Measurements from ENCODE around the gene TERT. TPM values are rescaled to one million over a fixed set of nuclear protein-coding genes. Genes with fewer than 3 reads are reported as not detected.

The TERT gene
- total RNA-seq, 5 donors from 2014 or later (not counting 1 experiment from before 2014, with no cell fraction given), result 0.09 to 0.70 (median 0.28) TPM

- no peak overlapping the region for H3K27ac Mint-ChIP-seq
- CTCF ChIA-PET, result interaction anchor here in 1 of 2 donors (0.7 kb wide), 1 partner anchor 104 kb away, joined by 3 read pairs; no protein-coding TSS in a partner anchor
- POLR2A ChIA-PET, result no interaction called here
- no peak overlapping the region for H3K4me3 ChIP-seq (ENCODE audit: control insufficient read depth in 1 of 2, extremely low read depth in 1 of 2, low read length in 1 of 2)
- H3K36me3 ChIP-seq (ENCODE audit: control insufficient read depth in 2 of 2, extremely low read depth in 1 of 2, insufficient read depth in 1 of 2, low read length in 1 of 2), result peaks cover 0 to 8% of the 10 kb centered on the region in 2 donors
- DNase-seq (peak in 1 of 35 experiments; percentile 12), ATAC-seq (replicated peaks in 1 of 4) (no peak)
- no peaks in the 10 kb centered on the region for H3K9me3 Mint-ChIP-seq
- no peaks in the 10 kb centered on the region for H3K36me3 Mint-ChIP-seq
- no peaks in the 10 kb centered on the region for H3K4me1 ChIP-seq (ENCODE audit: control insufficient read depth in 1 of 2, extremely low read depth in 1 of 2, insufficient read depth in 2 of 2, low read length in 2 of 2)
- no peaks in the 10 kb centered on the region for H3K27me3 Mint-ChIP-seq
- no peaks in the 10 kb centered on the region for H3K9me3 ChIP-seq
- H3K4me1 Mint-ChIP-seq, result no peaks in the 10 kb centered on the region
- no peak overlapping the region for H3K27ac ChIP-seq (ENCODE audit: low read length)
- peaks cover 0 to 6% of the 10 kb centered on the region in 2 experiments for H3K27me3 ChIP-seq (replicated peaks in 1 of 2; ENCODE audit: control insufficient read depth in 2 of 2, extremely low read depth in 1 of 2, insufficient read depth in 2 of 2, low read length in 1 of 2)
- WGBS (ENCODE audit: insufficient coverage), result 90% methylated on average over 29 of the region's 37 CpGs
- no peak overlapping the region for H3K4me3 Mint-ChIP-seq
Observed at GRCh38 chr5:1282131-1282992, 12.5 kb downstream of the TERT start.

DNA sequence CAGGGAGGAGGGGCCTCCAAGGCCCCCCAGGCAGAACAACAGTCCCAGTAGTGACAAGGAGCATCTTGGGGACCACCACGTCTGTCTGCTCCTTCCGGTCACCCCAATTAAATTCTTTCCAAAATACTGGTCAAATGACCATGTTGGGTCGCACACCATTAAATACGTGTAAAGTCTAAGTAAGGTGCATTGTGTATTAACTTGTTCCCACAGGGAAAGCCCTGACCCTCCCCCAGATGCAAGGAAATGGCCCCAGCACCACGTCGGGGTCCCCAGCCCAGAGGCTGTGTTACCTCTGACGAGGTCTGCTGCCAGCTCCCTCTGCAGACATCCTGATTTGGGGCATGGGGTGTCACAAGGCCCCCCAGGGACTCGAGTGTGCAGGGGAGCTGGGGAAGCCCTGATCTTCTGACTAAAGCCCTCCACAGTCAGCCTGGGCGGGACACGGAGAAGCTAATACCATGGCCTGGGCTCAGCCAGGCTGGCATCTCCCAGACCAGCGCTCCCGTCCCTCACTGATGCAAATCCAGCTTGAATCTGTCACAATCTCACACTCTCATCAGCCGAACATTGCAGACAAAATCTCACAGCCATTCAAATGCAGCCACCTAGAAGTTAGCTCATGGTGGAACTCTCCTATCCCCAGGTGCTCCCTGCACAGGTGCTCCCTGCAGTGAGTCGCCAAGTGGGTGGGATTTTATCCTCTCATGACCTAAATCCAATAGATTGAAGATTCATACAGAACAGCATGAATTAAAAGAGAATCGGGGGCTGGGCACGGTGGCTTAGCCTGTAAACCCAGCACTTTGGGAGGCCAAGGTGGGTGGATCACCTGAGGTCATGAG, 13.6 kb downstream of the TERT start:
- Histone ChIP-seq H3K36me3 (ENCODE audit: control insufficient read depth in 2 of 2, extremely low read depth in 1 of 2, insufficient read depth in 1 of 2, low read length in 1 of 2) (peaks cover 0 to 8% of the 10 kb centered on the region in 2 donors), H3K27me3 (replicated peaks in 1 of 2; ENCODE audit: control insufficient read depth in 2 of 2, extremely low read depth in 1 of 2, insufficient read depth in 2 of 2, low read length in 1 of 2) (peaks cover 0 to 6% of the 10 kb centered on the region in 2 experiments), H3K4me1 (ENCODE audit: control insufficient read depth in 1 of 2, extremely low read depth in 1 of 2, insufficient read depth in 2 of 2, low read length in 2 of 2) (peaks cover 0 to 6% of the 10 kb centered on the region in 2 experiments), H3K27ac (ENCODE audit: low read length) (no peak overlapping the region), H3K9me3 (no peaks in the 10 kb centered on the region), H3K4me3 (ENCODE audit: control insufficient read depth in 1 of 2, extremely low read depth in 1 of 2, low read length in 1 of 2) (no peak overlapping the region)
- Mint-ChIP-seq H3K4me3 (no peak overlapping the region), H3K36me3 (no peaks in the 10 kb centered on the region), H3K27me3 (no peaks in the 10 kb centered on the region), H3K4me1 (peaks cover 0 to 2% (median 0%) of the 10 kb centered on the region in 3 donors), H3K27ac (no peak overlapping the region), H3K9me3 (no peaks in the 10 kb centered on the region)
- no peak for DNase-seq
- ChIA-PET POLR2A (interaction anchor here in 1 of 2 donors (0.5 kb wide), 1 partner anchor 53 kb away, joined by 3 read pairs; no protein-coding TSS in a partner anchor), CTCF (no interaction called here)
- 83% methylated on average over 10 of the region's 16 CpGs for WGBS (ENCODE audit: insufficient coverage)
- no peak for ATAC-seq (replicated peaks in 1 of 4)

GRCh38 chr5:1280177-1281037, 14.5 kb downstream of the TERT start:
- Histone ChIP-seq H3K4me3 (ENCODE audit: control insufficient read depth in 1 of 2, extremely low read depth in 1 of 2, low read length in 1 of 2) (no peak overlapping the region), H3K27ac (ENCODE audit: low read length) (no peak overlapping the region), H3K4me1 (ENCODE audit: control insufficient read depth in 1 of 2, extremely low read depth in 1 of 2, insufficient read depth in 2 of 2, low read length in 2 of 2) (peaks cover 0 to 6% of the 10 kb centered on the region in 2 experiments), H3K27me3 (replicated peaks in 1 of 2; ENCODE audit: control insufficient read depth in 2 of 2, extremely low read depth in 1 of 2, insufficient read depth in 2 of 2, low read length in 1 of 2) (peaks cover 0 to 6% of the 10 kb centered on the region in 2 experiments), H3K36me3 (ENCODE audit: control insufficient read depth in 2 of 2, extremely low read depth in 1 of 2, insufficient read depth in 1 of 2, low read length in 1 of 2) (peaks cover 0 to 8% of the 10 kb centered on the region in 2 donors), H3K9me3 (no peaks in the 10 kb centered on the region)
- ATAC-seq (replicated peaks in 1 of 4) (no peak), DNase-seq (no peak)
- H3K4me1 Mint-ChIP-seq, result peaks cover 0 to 2% (median 0%) of the 10 kb centered on the region in 3 donors
- H3K27me3 Mint-ChIP-seq, result no peaks in the 10 kb centered on the region
- H3K4me3 Mint-ChIP-seq, result no peak overlapping the region
- no peaks in the 10 kb centered on the region for H3K36me3 Mint-ChIP-seq
- no peak overlapping the region for H3K27ac Mint-ChIP-seq
- POLR2A ChIA-PET, result interaction anchor here in 1 of 2 donors (0.5 kb wide), 1 partner anchor 54 kb away, joined by 3 read pairs; no protein-coding TSS in a partner anchor
- CTCF ChIA-PET, result no interaction called here
- 96% methylated on average over 27 of the region's 32 CpGs for WGBS (ENCODE audit: insufficient coverage)
- no peaks in the 10 kb centered on the region for H3K9me3 Mint-ChIP-seq

GRCh38 chr5:1279443-1280151, 15.3 kb downstream of the TERT start:
- Mint-ChIP-seq H3K36me3 (no peaks in the 10 kb centered on the region), H3K4me1 (peaks cover 0 to 2% (median 0%) of the 10 kb centered on the region in 3 donors), H3K9me3 (no peaks in the 10 kb centered on the region), H3K27me3 (no peaks in the 10 kb centered on the region), H3K27ac (no peak overlapping the region), H3K4me3 (no peak overlapping the region)
- H3K36me3 ChIP-seq (ENCODE audit: control insufficient read depth in 2 of 2, extremely low read depth in 1 of 2, insufficient read depth in 1 of 2, low read length in 1 of 2), result peaks cover 0 to 8% of the 10 kb centered on the region in 2 donors
- DNase-seq, result no peak
- H3K9me3 ChIP-seq, result no peaks in the 10 kb centered on the region
- H3K27ac ChIP-seq (ENCODE audit: low read length), result no peak overlapping the region
- CTCF ChIA-PET, result no interaction called here
- no peak overlapping the region for H3K4me3 ChIP-seq (ENCODE audit: control insufficient read depth in 1 of 2, extremely low read depth in 1 of 2, low read length in 1 of 2)
- POLR2A ChIA-PET, result no interaction called here
- no peak for ATAC-seq (replicated peaks in 1 of 4)
- H3K27me3 ChIP-seq (replicated peaks in 1 of 2; ENCODE audit: control insufficient read depth in 2 of 2, extremely low read depth in 1 of 2, insufficient read depth in 2 of 2, low read length in 1 of 2), result peaks cover 0 to 6% of the 10 kb centered on the region in 2 experiments
- 94% methylated on average over 32 of the region's 34 CpGs for WGBS (ENCODE audit: insufficient coverage)
- peaks cover 0 to 9% of the 10 kb centered on the region in 2 experiments for H3K4me1 ChIP-seq (ENCODE audit: control insufficient read depth in 1 of 2, extremely low read depth in 1 of 2, insufficient read depth in 2 of 2, low read length in 2 of 2)

GRCh38 chr5:1278656-1279442, 16.0 kb downstream of the TERT start:
- Histone ChIP-seq H3K36me3 (ENCODE audit: control insufficient read depth in 2 of 2, extremely low read depth in 1 of 2, insufficient read depth in 1 of 2, low read length in 1 of 2) (peaks cover 0 to 8% of the 10 kb centered on the region in 2 donors), H3K9me3 (no peaks in the 10 kb centered on the region), H3K4me1 (ENCODE audit: control insufficient read depth in 1 of 2, extremely low read depth in 1 of 2, insufficient read depth in 2 of 2, low read length in 2 of 2) (peaks cover 0 to 12% of the 10 kb centered on the region in 2 experiments), H3K27me3 (replicated peaks in 1 of 2; ENCODE audit: control insufficient read depth in 2 of 2, extremely low read depth in 1 of 2, insufficient read depth in 2 of 2, low read length in 1 of 2) (peaks cover 0 to 6% of the 10 kb centered on the region in 2 experiments), H3K4me3 (ENCODE audit: control insufficient read depth in 1 of 2, extremely low read depth in 1 of 2, low read length in 1 of 2) (no peak overlapping the region), H3K27ac (ENCODE audit: low read length) (no peak overlapping the region)
- 97% methylated on average over 37 of the region's 42 CpGs for WGBS (ENCODE audit: insufficient coverage)
- Mint-ChIP-seq H3K4me1 (peaks cover 0 to 2% (median 0%) of the 10 kb centered on the region in 3 donors), H3K9me3 (no peaks in the 10 kb centered on the region), H3K27ac (no peak overlapping the region), H3K36me3 (no peaks in the 10 kb centered on the region), H3K27me3 (no peaks in the 10 kb centered on the region), H3K4me3 (no peak overlapping the region)
- ChIA-PET CTCF (no interaction called here), POLR2A (no interaction called here)
- ATAC-seq (replicated peaks in 1 of 4) (no peak), DNase-seq (no peak)
